HepG2 (cell line): ENCODE results near the gene NNMT. TPM values are rescaled to one million over a fixed set of nuclear protein-coding genes. Genes with fewer than 3 reads are reported as not detected.

Experiments used
- ATAC-seq: fragments of 200-7000 bp; cut with Tn5 transposase; 3 replicates; pipeline ENCODE4 v1.9.1; 2020; ENCODE audit warnings: mild to moderate bottlenecking, moderate library complexity
- BruUV-seq: library from RNA; stranded (reverse); fragments of 400-500 nt; replicated peaks from 2 replicates; lab custom pipeline; 2021; lab: Mats Ljungman, UMichigan
- CTCF ChIA-PET: fragments of 300-600 bp; formaldehyde crosslinking; extraction: SDS; loops from one replicate; lab custom pipeline; 2021; ENCODE audit warnings: low total read pairs, inconsistent platforms, low intra/inter-chr PET ratio; lab: Yijun Ruan, JAX
- POLR2A ChIA-PET: fragments of 350-600 bp; sonication (Branson Sonifier 250); formaldehyde crosslinking; loops from one replicate; lab custom pipeline; 2020; ENCODE audit warnings: antibody characterized with exemption, inconsistent platforms; lab: Yijun Ruan, JAX
- DNase-seq: peaks from one replicate; pipeline ENCODE4 v3.0.0-alpha.2; 2015; ENCODE audit warnings: low spot score
- FAIRE-seq: peaks from 3 replicates; lab custom pipeline; 2011; peaks lifted over from hg19 to GRCh38; lab: Jason Lieb, UNC
- H2AFZ ChIP-seq: one replicate; pipeline ENCODE4 v1.6.1; 2011; ENCODE audit warnings: low read length, inconsistent platforms
- H3K27ac ChIP-seq: fragments of 300-600 bp; 3 replicates; pipeline ENCODE4 v1.8.0; 2011; ENCODE audit warnings: mixed run types, mild to moderate bottlenecking, mixed read lengths, low read length, inconsistent platforms; ENCODE audit not compliant: insufficient read depth; ENCODE audit errors: extremely low read length
- H3K27me3 ChIP-seq, 2 experiments: fragments of 200-600 bp in 1 of 2; 2 replicates in 1 of 2; 3 replicates in 1 of 2; pipeline versions ENCODE4 v1.6.0 to v1.8.0; 2011; ENCODE audit warnings: low read length in 2 of 2, mild to moderate bottlenecking in 2 of 2, moderate library complexity in 2 of 2, inconsistent platforms in 1 of 2; ENCODE audit not compliant: insufficient read depth in 2 of 2, control insufficient read depth in 1 of 2
- H3K36me3 ChIP-seq, 2 experiments: fragments of 200-600 bp in 1 of 2; replicated peaks in 1 of 2; 2 replicates in 1 of 2; 3 replicates in 1 of 2; pipeline versions ENCODE4 v1.5.1 to v1.8.0; 2011; ENCODE audit warnings: low read length in 2 of 2, inconsistent platforms in 1 of 2; ENCODE audit not compliant: insufficient read depth in 2 of 2, control insufficient read depth in 1 of 2
- H3K4me1 ChIP-seq: 2 replicates; pipeline ENCODE4 v1.5.1; 2012; ENCODE audit warnings: low read length, inconsistent platforms; ENCODE audit not compliant: insufficient read depth
- H3K4me2 ChIP-seq: 2 replicates; pipeline ENCODE4 v1.6.0; 2011; ENCODE audit warnings: low read depth, low read length, inconsistent platforms
- H3K4me3 ChIP-seq, 3 experiments: fragments of 200-600 bp in 1 of 3; sonication (generic), shearing (Covaris generic) in 1 of 3; replicated peaks in 1 of 3; 2 replicates each; pipeline ENCODE4 v1.5.1; 2011 to 2016; ENCODE audit warnings: low read length in 3 of 3, inconsistent platforms in 2 of 3, low read depth in 2 of 3, mild to moderate bottlenecking in 2 of 3, control low read depth in 1 of 3, mixed read lengths in 1 of 3; ENCODE audit not compliant: insufficient read depth in 1 of 3
- H3K79me2 ChIP-seq: one replicate; pipeline ENCODE4 v1.6.1; 2011; ENCODE audit warnings: low read length, inconsistent platforms; ENCODE audit not compliant: insufficient read depth
- H3K9ac ChIP-seq: 2 replicates; pipeline ENCODE4 v1.6.0; 2011; ENCODE audit warnings: mild to moderate bottlenecking, low read depth, low read length, inconsistent platforms; ENCODE audit not compliant: insufficient read depth
- H3K9me3 ChIP-seq: 2 replicates; pipeline ENCODE4 v1.5.1; 2012; ENCODE audit warnings: mild to moderate bottlenecking, low read length
- H4K20me1 ChIP-seq: 2 replicates; pipeline ENCODE4 v1.6.0; 2011; ENCODE audit warnings: inconsistent platforms, mild to moderate bottlenecking, low read length, moderate library complexity; ENCODE audit not compliant: insufficient read depth
- AHR ChIP-seq: IDR thresholded peaks from 2 replicates; pipeline ENCODE4 v1.6.1; 2018; ENCODE audit warnings: missing genetic modification reagents, missing compliant biosample characterization
- ARNTL ChIP-seq: sonication (generic); formaldehyde crosslinking; IDR thresholded peaks from 2 replicates; pipeline ENCODE4 v1.4.0; 2020; ENCODE audit warnings: mild to moderate bottlenecking, missing genetic modification reagents
- EP300 ChIP-seq, 3 experiments: sonication (generic) in 1 of 3; formaldehyde crosslinking in 1 of 3; IDR thresholded peaks; 2 replicates each; pipeline versions ENCODE4 v1.5.1 to v1.6.1; 2011 to 2020; ENCODE audit warnings: low read depth in 2 of 3, low read length in 2 of 3, borderline replicate concordance in 1 of 3, improper control_type of control experiment in 1 of 3, mild to moderate bottlenecking in 1 of 3, missing genetic modification reagents in 1 of 3, moderate library complexity in 1 of 3
- HOMEZ ChIP-seq: IDR thresholded peaks from 2 replicates; pipeline ENCODE4 v1.6.1; 2016; ENCODE audit warnings: low read depth
- MXI1 ChIP-seq: IDR thresholded peaks from 3 replicates; pipeline ENCODE4 v1.6.1; 2012; ENCODE audit warnings: low read depth, low read length, inconsistent platforms, borderline replicate concordance
- SP140L ChIP-seq: sonication (generic); formaldehyde crosslinking; IDR thresholded peaks from 2 replicates; pipeline ENCODE4 v1.4.0; 2020; ENCODE audit warnings: missing genetic modification reagents, borderline replicate concordance
- SP4 ChIP-seq: sonication (generic); formaldehyde crosslinking; IDR thresholded peaks from 2 replicates; pipeline ENCODE4 v1.8.1; 2023; ENCODE audit warnings: mild to moderate bottlenecking, missing genetic modification reagents
- TFE3 ChIP-seq: IDR thresholded peaks from 2 replicates; pipeline ENCODE4 v1.6.1; 2016
- ZNF180 ChIP-seq: sonication (generic); formaldehyde crosslinking; IDR thresholded peaks from 2 replicates; pipeline ENCODE4 v1.4.0; 2020; ENCODE audit warnings: low read depth, missing genetic modification reagents, borderline replicate concordance
- ZNF275 ChIP-seq: sonication (generic); formaldehyde crosslinking; IDR thresholded peaks from 2 replicates; pipeline ENCODE4 v1.8.0; 2022; ENCODE audit warnings: missing genetic modification reagents, mild to moderate bottlenecking, inconsistent platforms, borderline replicate concordance
- ZNF816 ChIP-seq: sonication (generic); formaldehyde crosslinking; IDR thresholded peaks from 2 replicates; pipeline ENCODE4 v1.8.0; 2022; ENCODE audit warnings: missing genetic modification reagents, mild to moderate bottlenecking, borderline replicate concordance
- WGBS: methylation state at CpG from one replicate; pipeline ENCODE4 v1.1.6; 2017; ENCODE audit warnings: low lambda C conversion rate; 5-methylcytosine and 5-hydroxymethylcytosine counted together
- in situ Hi-C: cut with HindIII; loops from 2 replicates; pipeline ENCODE4 v1.10.0; 2017; ENCODE audit warnings: low pct_unique_long_range_greater_than_20kb; ENCODE audit not compliant: extremely low pct_ligation_motif_present
- intact Hi-C: fragments of 100-400 bp; cut with micrococcal nuclease; formaldehyde crosslinking; loops from one replicate; pipeline ENCODE4 v1.10.0; 2022; ENCODE audit not compliant: unreplicated experiment
- polyA plus RNA-seq, 8 experiments: library from polyadenylated mRNA; depleted of rRNA in 3 of 8; stranded (reverse) in 7 of 8; unstranded in 1 of 8; fragments of >200 nt; fragmentation: Illumina TruSeq in 4 of 8; extraction: Trizol in 4 of 8; gene quantifications; 2 replicates each; pipeline versions ENCODE4 v1.2.1 to v1.2.3, GENCODE V29; 2011 to 2016; ENCODE audit warnings: low read depth in 4 of 8, missing spikeins in 1 of 8, mixed read lengths in 1 of 8; ENCODE audit not compliant: insufficient read depth in 1 of 8
- total RNA-seq, 5 experiments: library from RNA; depleted of rRNA; stranded (reverse); fragments of >200 nt; fragmentation: Illumina TruSeq; extraction: Trizol; gene quantifications; 2 replicates each; pipeline ENCODE4 v1.2.3, GENCODE V29; 2016; ENCODE audit warnings: low read depth in 1 of 5

NNMT gene
- total and polyA plus RNA-seq, 2 of the 13 experiments (the other 11 are each of a cell fraction or from before 2014, with no cell fraction given) = 0.13 TPM; not detected in 1

DNA sequence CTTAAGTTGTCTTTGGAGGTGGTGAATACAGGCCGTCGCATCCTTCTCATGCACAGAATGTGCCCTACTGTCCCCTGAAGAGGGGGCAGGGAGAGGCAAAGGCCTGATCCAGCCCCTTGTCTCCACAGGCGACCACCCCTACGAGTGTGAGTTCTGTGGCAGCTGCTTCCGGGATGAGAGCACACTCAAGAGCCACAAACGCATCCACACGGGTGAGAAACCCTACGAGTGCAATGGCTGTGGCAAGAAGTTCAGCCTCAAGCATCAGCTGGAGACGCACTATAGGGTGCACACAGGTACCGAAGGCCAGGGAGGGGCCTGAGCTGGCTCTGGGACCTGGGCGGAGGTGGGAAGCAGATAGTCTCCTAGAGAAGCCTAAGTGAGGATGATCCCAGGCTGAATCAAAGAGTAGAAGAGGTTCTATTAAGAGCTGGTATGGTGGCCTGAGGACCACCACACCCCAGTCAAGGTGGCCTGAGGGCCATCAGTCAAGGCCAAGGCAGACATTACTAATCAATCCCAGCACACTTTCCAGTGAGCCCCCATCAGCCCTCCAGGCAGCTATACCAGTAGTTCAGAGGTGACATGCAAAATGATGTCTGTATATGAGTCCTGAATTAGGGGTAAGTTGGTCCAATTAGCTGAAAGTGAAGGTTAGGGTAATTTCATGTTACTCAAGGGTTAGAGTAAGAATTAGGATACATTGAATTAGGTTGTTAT is 49.0 kb upstream of the NNMT start:
- BruUV-seq = no TSS peak
- Histone ChIP-seq H3K9ac (no peak overlapping the region), H4K20me1 (no peaks in the 10 kb centered on the region), H3K9me3 (no peaks in the 10 kb centered on the region), H3K4me1 (no peaks in the 10 kb centered on the region), H3K79me2 (no peaks in the 10 kb centered on the region), H3K4me2 (no peak overlapping the region), H3K36me3 (no peaks in the 10 kb centered on the region), H3K27me3 (peaks cover 1 to 11% of the 10 kb centered on the region in 2 experiments; a peak in 2 of 5 replicates), H3K4me3 (no peak overlapping the region), H3K27ac (no peak overlapping the region), H2AFZ (no peak overlapping the region)
- in situ Hi-C loops (no loop called here), intact Hi-C loops (no loop called here)
- WGBS = 58% methylated on average over 10 of the region's 11 CpGs
- ATAC-seq = no peak
- DNase-seq = no peak
- no peak for FAIRE-seq
- no peak for TF ChIP-seq ZNF180 (CRISPR knock-in tag)
- no peak for TF ChIP-seq ARNTL (CRISPR knock-in tag)
- no peak for TF ChIP-seq ZNF275 (CRISPR knock-in tag)
- no peak for TF ChIP-seq SP4 (CRISPR knock-in tag)
- TF ChIP-seq SP140L (CRISPR knock-in tag) = no peak
- ChIA-PET CTCF (no interaction called here), POLR2A (no interaction called here)

DNA sequence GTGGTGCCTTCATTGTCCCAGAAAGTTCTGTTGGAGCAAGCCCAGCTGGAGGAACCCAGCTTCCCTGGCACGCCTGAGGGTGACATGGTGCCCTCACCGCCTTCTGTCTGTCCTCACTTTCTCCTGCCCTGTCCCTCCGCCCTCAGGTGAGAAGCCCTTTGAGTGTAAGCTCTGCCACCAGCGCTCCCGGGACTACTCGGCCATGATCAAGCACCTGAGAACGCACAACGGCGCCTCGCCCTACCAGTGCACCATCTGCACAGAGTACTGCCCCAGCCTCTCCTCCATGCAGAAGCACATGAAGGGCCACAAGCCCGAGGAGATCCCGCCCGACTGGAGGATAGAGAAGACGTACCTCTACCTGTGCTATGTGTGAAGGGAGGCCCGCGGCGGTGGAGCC is 46.0 kb upstream of the NNMT start:
- FAIRE-seq (no peak), DNase-seq (no peak), ATAC-seq (no peak)
- ChIA-PET CTCF (no interaction called here), POLR2A (no interaction called here)
- no peak overlapping the region for H2AFZ ChIP-seq
- H3K36me3 ChIP-seq = no peaks in the 10 kb centered on the region
- BruUV-seq = no TSS peak
- WGBS = 69% methylated on average over 16 of the region's 17 CpGs
- peaks cover 1 to 8% of the 10 kb centered on the region in 2 experiments; a peak in 2 of 5 replicates for H3K27me3 ChIP-seq
- H3K79me2 ChIP-seq = no peaks in the 10 kb centered on the region
- H3K9me3 ChIP-seq = no peaks in the 10 kb centered on the region
- H3K9ac ChIP-seq = no peak overlapping the region
- intact Hi-C loops = no loop called here
- H3K4me3 ChIP-seq = no peak overlapping the region
- TF ChIP-seq EP300 (IDR thresholded peaks at IDR 0.05; ENCODE audit: low read depth in 2 of 2, low read length in 2 of 2) (no peak), EP300 (CRISPR knock-in tag; IDR thresholded peaks at IDR 0.05; ENCODE audit: borderline replicate concordance) (no peak), TFE3 (no peak), HOMEZ (CRISPR knock-in tag) (no peak), AHR (CRISPR knock-in tag) (no peak), ZNF816 (CRISPR knock-in tag) (no peak), MXI1 (no peak)
- no peak overlapping the region for H3K27ac ChIP-seq
- in situ Hi-C loops = loop anchor here (25.0 kb wide), 1 partner anchor 438 kb away; no protein-coding TSS in a partner anchor
- no peak overlapping the region for H3K4me2 ChIP-seq
- H3K4me1 ChIP-seq = no peaks in the 10 kb centered on the region
- no peaks in the 10 kb centered on the region for H4K20me1 ChIP-seq
